Measurements from ENCODE around the gene F2RL1. TPM values are rescaled to one million over a fixed set of nuclear protein-coding genes. Genes with fewer than 3 reads are reported as not detected.
"Not testable (repeated sequence)": the region's sequence is repeated elsewhere in the genome, so short reads cannot be mapped to it uniquely, and the experiment has no call there.

The F2RL1 gene
- total RNA-seq, 1 experiment from 2014 or later = 0.74 TPM

- in situ Hi-C loops (cut with HindIII; ENCODE audit: low pct_unique_long_range_greater_than_20kb, low sequenced_read_pairs) = no loop called here
- DNase-seq (ENCODE audit: low read depth, low spot score) = no peak
Measured at GRCh38 chr5:76801159-76801802, 17.5 kb upstream of the F2RL1 start.

GRCh38 chr5:76801803-76802195 lies 17.0 kb upstream of the F2RL1 start:
- DNase-seq (ENCODE audit: low read depth, low spot score) = no peak
- in situ Hi-C loops (cut with HindIII; ENCODE audit: low pct_unique_long_range_greater_than_20kb, low sequenced_read_pairs) = no loop called here

GRCh38 chr5:76804266-76804665 lies 14.6 kb upstream of the F2RL1 start:
- DNase-seq (ENCODE audit: low read depth, low spot score) = no peak
- in situ Hi-C loops (cut with HindIII; ENCODE audit: low pct_unique_long_range_greater_than_20kb, low sequenced_read_pairs) = no loop called here

DNA sequence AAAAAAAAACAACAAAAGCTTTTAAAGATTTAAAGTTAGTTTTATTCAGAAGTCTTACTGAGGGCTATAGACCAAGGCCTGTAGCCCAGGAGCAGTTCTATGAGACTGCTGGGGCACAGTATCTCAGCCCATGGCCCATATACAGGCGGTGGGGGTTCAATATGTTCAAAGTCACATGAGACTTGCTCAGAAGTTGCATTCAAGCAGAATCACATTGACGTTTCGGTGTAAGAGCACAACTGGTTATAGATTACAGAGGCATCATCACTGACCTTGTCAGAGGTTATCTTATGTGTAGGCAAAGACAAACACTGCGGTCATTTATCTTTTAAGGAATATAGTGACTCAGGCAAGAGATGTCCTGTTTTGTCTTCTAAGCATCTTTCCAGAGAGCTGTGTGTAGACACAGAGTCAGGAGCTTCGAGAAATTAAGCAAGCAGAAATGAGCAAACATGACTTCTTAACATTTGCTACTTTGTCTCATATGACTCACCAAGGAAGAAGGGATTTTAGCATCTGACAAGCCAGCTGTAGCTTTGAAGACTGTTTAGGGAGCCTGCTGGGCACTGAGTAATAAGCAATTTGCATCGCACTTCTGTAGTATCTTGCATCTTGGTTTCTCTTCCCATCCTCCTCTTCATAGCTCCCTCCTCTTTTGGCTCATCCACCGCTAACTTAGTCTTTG lies 12.9 kb upstream of the F2RL1 start:
- in situ Hi-C loops (cut with HindIII; ENCODE audit: low pct_unique_long_range_greater_than_20kb, low sequenced_read_pairs) = no loop called here

DNA sequence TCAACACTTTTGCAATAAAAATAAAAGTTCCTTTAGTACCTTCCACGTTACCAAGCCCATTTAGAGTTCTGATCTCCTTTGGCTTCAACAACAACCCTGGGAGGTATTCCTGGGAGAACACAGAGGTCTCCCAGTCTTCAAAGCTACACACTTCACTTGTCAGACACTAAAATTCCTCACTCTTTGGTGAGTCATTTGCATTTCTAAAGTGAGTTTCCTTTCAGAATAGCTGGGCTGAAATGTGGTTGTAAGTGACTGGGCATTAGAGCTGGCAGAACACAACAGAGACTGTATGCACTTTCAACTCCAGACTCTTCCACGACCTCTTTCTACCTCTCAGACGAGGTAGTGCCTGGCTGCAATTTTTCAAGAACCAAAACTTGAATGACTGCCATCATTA lies 11.5 kb upstream of the F2RL1 start:
- in situ Hi-C loops (cut with HindIII; ENCODE audit: low pct_unique_long_range_greater_than_20kb, low sequenced_read_pairs) = no loop called here

More for the DNA sequence above, 12.9 kb upstream of the F2RL1 start:
- peak; percentile 44 for DNase-seq (ENCODE audit: low read depth, low spot score)

DNA sequence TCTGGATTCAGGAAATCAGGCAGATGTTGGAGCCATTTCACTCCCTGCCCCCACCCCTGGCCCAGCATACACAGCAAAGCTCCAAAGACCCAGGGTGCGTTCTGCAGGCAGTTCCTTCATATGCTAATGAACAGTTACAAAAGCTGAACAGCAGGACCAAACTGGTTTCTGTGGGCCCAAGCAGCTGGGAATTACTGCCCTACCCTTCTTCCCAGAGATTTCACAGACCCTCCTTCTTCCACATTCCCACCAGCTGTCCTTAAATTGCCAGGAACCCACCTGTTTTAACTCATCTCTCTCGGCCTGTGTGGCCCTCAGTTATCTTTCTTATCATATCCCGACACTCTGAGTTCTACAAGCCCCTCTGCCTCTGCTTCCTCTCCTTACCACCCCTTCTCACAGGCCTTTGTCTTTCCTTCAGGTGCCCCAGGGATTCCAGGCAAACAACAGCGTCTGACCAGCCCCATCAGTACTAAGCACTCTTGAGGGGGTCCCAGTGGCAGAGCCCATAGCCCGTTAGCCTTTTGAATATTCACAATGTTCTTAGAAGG lies 10.6 kb upstream of the F2RL1 start:
- in situ Hi-C loops (cut with HindIII; ENCODE audit: low pct_unique_long_range_greater_than_20kb, low sequenced_read_pairs) = no loop called here
- DNase-seq (ENCODE audit: low read depth, low spot score) = no peak

More for the DNA sequence above, 11.5 kb upstream of the F2RL1 start:
- DNase-seq (ENCODE audit: low read depth, low spot score) = no peak

DNA sequence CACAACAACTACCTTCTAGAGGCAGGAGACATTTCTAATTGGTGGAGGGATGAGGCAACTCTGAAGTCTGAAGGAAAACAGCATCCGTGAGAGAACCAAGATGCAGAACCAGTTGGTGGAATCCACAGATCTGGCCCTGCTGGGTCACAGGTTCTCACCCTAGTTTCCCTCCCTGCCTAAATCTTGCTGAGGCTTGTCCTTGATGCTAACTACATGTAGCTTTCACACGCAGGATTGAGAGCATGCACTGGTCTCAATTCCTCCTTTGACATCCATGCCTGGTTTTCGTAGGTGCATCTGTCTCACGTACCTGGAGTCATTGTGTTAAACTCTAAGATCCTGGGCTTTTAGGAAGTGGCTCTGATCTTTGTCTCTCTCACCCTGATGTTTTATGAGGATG lies 9.7 kb upstream of the F2RL1 start:
- in situ Hi-C loops (cut with HindIII; ENCODE audit: low pct_unique_long_range_greater_than_20kb, low sequenced_read_pairs) = no loop called here
- DNase-seq (ENCODE audit: low read depth, low spot score) = no peak

DNA sequence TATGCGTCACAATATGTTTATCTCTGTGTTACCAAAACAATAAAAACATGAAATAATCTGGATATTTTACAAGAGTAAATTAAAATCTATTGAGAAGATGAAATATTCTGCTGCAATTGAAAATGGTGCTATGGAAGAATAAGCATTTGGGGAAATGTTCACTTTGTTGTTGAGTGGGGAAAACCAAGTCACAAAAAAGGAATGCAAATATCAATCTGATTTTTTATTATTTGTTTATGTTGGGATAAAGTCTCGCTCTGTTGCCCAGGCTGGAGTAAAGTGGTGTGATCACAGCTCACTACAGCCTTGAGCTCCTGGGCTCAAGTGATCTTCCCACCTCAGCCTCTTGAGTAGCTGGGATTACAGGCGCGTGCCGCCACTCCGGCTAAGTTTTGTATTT lies 8.6 kb upstream of the F2RL1 start:
- in situ Hi-C loops (cut with HindIII; ENCODE audit: low pct_unique_long_range_greater_than_20kb, low sequenced_read_pairs) = no loop called here

DNA sequence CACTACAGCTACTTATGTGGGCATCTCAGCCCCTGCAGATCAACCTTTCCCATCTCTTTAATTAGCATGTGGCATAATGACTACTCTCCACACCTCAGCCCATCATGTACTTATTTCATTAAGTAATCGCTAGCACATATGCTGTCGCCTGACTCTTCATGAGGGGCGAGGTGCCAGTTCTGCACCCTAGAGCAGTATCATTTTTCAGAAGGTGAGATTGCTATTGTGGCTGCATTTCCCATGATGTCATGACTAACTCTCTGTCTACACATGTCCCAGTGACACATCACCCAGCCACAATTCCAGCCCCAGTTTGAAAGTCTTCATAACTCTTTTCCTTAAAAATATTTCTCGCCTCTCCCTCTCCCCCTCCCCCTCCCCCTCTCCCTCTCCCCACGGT lies 7.6 kb upstream of the F2RL1 start:
- in situ Hi-C loops (cut with HindIII; ENCODE audit: low pct_unique_long_range_greater_than_20kb, low sequenced_read_pairs) = no loop called here
- no peak for DNase-seq (ENCODE audit: low read depth, low spot score)

More for the DNA sequence above, 8.6 kb upstream of the F2RL1 start:
- DNase-seq (ENCODE audit: low read depth, low spot score) = no peak

GRCh38 chr5:76812209-76812608 lies 6.6 kb upstream of the F2RL1 start:
- in situ Hi-C loops (cut with HindIII; ENCODE audit: low pct_unique_long_range_greater_than_20kb, low sequenced_read_pairs); DNase-seq (ENCODE audit: low read depth, low spot score): not testable (repeated sequence)

- DNase-seq (ENCODE audit: low read depth, low spot score) = no peak
Measured at GRCh38 chr5:76813982-76814562, 4.8 kb upstream of the F2RL1 start.

DNA sequence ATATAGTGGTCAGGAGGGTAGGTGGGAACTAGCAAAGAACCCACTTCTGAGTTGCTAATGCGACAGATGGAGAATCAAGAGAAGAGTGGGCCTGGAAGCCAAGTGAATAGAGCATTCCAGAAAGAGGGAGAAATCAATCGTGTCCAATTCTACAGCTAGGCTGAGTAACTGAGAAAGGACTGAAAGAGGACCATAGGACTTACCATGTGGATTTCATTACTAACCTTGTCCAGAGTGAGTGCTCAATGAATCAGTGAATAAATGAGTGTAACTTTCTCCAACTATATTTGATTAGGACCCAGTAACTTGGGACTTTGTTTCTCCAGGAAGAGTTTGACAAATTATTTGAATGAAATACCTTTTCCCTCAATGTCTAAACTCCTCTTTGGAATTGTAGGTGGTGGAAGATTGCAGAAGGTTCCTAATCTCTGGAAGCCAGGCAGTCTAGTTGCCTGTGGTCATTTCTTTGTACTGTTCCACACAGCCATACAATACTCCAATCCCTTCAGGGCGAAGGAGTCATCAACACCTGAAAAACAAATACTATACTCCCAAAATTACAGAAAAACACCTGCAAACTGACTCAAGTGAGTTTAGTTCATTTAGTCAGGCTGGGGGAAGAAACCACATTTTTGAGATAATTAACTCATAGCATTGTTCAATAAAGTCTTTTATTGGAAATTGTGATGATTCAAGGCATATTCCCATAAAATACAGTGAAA lies 2.6 kb upstream of the F2RL1 start:
- in situ Hi-C loops (cut with HindIII; ENCODE audit: low pct_unique_long_range_greater_than_20kb, low sequenced_read_pairs) = no loop called here
- DNase-seq (ENCODE audit: low read depth, low spot score) = no peak

More at GRCh38 chr5:76813982-76814562, 4.8 kb upstream of the F2RL1 start:
- in situ Hi-C loops (cut with HindIII; ENCODE audit: low pct_unique_long_range_greater_than_20kb, low sequenced_read_pairs) = no loop called here

- DNase-seq (ENCODE audit: low read depth, low spot score) = no peak
- in situ Hi-C loops (cut with HindIII; ENCODE audit: low pct_unique_long_range_greater_than_20kb, low sequenced_read_pairs) = no loop called here
Measured at GRCh38 chr5:76819851-76820525, 1.2 kb downstream of the F2RL1 start.

DNA sequence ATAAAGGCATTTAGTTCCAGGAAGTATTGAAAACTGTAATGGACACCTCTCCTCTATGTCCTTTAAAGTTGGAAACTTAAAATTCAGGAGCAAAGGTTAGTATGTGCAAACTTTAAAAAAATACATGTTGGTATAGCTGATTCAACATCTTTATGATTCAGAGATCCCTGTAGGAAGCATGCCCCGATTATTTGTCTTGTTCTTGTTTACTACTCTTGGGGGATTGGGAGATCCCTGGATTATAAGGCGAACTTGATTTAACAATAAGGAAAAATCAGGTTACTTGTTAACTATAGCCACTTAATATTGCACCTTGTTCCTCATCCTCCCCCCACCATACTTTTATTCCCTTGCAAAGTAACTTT lies 1.7 kb downstream of the F2RL1 start:
- no peak for DNase-seq (ENCODE audit: low read depth, low spot score)
- in situ Hi-C loops (cut with HindIII; ENCODE audit: low pct_unique_long_range_greater_than_20kb, low sequenced_read_pairs) = no loop called here

- in situ Hi-C loops (cut with HindIII; ENCODE audit: low pct_unique_long_range_greater_than_20kb, low sequenced_read_pairs) = no loop called here
- DNase-seq (ENCODE audit: low read depth, low spot score) = no peak
Measured at GRCh38 chr5:76821136-76821535, 2.3 kb downstream of the F2RL1 start.

DNA sequence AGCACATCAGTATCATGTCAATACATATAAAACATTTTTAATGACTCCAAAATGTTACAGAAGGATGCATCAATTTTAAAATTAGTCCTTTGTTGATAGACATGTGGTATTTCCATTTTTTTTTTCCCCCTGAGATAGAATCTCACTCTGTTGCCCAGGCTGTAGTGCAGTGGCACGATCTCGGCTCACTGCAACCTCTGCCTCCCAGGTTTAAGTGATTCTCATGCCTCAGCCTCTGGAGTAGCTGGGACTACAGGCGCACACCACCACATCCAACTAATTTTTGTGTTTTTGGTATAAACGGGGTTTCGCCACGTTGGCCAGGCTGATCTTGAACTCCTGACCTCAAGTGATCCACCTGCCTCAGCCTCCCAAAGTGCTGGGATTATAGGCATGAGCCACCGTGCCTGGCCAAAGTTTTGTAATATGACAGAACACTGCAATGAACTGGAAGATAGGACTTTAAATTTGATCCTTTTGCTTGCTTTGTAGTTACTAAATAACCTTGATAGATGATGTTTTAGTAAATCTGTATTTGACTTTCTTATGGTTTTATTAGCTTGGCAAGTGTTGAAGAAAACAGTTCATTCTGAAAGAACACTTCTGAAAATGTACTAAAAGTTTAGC lies 3.4 kb downstream of the F2RL1 start:
- in situ Hi-C loops (cut with HindIII; ENCODE audit: low pct_unique_long_range_greater_than_20kb, low sequenced_read_pairs) = not testable (repeated sequence)

GRCh38 chr5:76826416-76826815 lies 7.6 kb downstream of the F2RL1 start:
- DNase-seq (ENCODE audit: low read depth, low spot score); in situ Hi-C loops (cut with HindIII; ENCODE audit: low pct_unique_long_range_greater_than_20kb, low sequenced_read_pairs): not testable (repeated sequence)

More for the DNA sequence above, 3.4 kb downstream of the F2RL1 start:
- DNase-seq (ENCODE audit: low read depth, low spot score) = not testable (repeated sequence)

All from SK-MEL-5 (cell line).